ENCODE results near the gene OXLD1. TPM values are rescaled to one million over a fixed set of nuclear protein-coding genes. Genes with fewer than 3 reads are reported as not detected.
A peak's percentile ranks its signal among the peaks of the same experiment; 100 is the strongest.

OXLD1 gene
- total RNA-seq, 1 donor from 2014 or later, result 24.7 TPM

- H3K36me3 Mint-ChIP-seq (ENCODE audit: unreplicated experiment), result no peaks in the 10 kb centered on the region
- H3K9me3 Mint-ChIP-seq (ENCODE audit: unreplicated experiment), result peaks cover 13% of the 10 kb centered on the region
- no peak overlapping the region for H3K27ac Mint-ChIP-seq (ENCODE audit: unreplicated experiment)
- peaks cover 5% of the 10 kb centered on the region for H3K27me3 Mint-ChIP-seq (ENCODE audit: unreplicated experiment)
- no peak for DNase-seq
- H3K4me3 Mint-ChIP-seq (ENCODE audit: unreplicated experiment), result peak overlapping the region; percentile 64
- H3K4me1 Mint-ChIP-seq (ENCODE audit: low read depth, unreplicated experiment), result peaks cover 2% of the 10 kb centered on the region
- no peak for TF ChIP-seq CTCF (IDR thresholded peaks at IDR 0.05; ENCODE audit: partially characterized antibody, unreplicated experiment)
These were observed 34.2 kb upstream of the OXLD1 start for GRCh38 chr17:81700353-81701287.

DNA sequence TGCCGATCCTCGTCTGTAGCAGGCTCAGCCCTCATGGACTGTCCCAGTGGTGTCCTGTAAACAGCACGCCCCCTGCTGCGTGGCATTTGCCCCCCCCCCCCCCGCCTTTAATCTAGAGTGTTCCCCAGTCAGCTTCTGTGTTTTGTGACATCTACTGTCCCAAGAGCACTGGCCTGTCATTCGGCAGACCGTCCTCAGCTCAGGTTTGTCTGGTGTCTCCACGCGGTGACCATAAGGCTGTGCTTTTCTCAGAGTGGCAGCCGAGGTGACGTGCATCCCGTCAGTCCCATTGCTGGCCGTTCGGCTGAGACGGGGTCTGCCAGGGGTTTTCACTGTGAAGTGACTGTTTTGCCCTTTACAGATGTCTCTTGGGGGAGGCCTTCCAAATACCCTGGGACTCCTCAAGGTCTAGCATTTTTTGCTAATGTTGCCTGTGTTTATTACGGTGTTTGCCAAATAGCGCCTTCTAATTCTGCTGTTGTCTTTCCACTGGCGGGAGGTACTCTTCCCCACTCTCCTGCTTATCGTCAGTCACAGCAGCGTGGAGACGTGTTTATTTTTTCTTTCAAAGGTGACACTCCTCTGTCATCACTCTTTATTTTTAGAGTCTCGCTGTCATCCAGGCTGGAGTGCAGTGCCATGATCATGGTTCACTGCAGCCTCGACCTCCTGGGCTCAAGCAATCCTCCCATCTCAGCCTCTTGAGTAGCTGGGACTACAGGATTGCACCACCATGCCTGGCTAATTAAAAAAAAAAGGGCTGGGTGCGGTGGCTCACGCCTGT is 31.0 kb upstream of the OXLD1 start:
- Mint-ChIP-seq H3K36me3 (ENCODE audit: unreplicated experiment) (no peaks in the 10 kb centered on the region), H3K4me1 (ENCODE audit: low read depth, unreplicated experiment) (peaks cover 2% of the 10 kb centered on the region), H3K9me3 (ENCODE audit: unreplicated experiment) (peaks cover 9% of the 10 kb centered on the region), H3K27me3 (ENCODE audit: unreplicated experiment) (peaks cover 5% of the 10 kb centered on the region), H3K4me3 (ENCODE audit: unreplicated experiment) (no peak overlapping the region), H3K27ac (ENCODE audit: unreplicated experiment) (no peak overlapping the region)
- no peak for DNase-seq
- no peak for TF ChIP-seq CTCF (IDR thresholded peaks at IDR 0.05; ENCODE audit: partially characterized antibody, unreplicated experiment)

DNA sequence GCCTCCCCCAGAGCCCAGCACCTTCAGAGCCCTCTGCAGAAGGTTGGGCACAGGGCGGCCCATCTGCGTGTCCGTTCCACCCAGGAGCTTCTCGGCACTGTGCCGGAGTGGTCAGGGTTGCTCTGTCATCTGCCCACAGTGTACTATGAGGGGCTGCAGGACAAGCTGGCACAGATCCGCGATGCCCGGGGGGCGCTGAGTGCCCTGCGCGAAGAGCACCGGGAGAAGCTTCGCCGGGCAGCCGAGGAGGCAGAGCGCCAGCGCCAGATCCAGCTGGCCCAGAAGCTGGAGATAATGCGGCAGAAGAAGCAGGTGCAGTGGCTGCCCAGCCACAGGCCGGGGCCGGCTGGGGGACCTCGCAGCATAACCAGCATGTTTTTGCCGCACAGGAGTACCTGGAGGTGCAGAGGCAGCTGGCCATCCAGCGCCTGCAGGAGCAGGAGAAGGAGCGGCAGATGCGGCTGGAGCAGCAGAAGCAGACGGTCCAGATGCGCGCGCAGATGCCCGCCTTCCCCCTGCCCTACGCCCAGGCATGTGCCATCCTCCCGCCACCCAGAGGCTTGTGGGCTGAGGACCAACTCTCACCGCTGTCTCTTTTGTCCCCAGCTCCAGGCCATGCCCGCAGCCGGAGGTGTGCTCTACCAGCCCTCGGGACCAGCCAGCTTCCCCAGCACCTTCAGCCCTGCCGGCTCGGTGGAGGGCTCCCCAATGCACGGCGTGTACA is 30.0 kb upstream of the OXLD1 start:
- Mint-ChIP-seq H3K4me3 (ENCODE audit: unreplicated experiment) (no peak overlapping the region), H3K27me3 (ENCODE audit: unreplicated experiment) (peaks cover 5% of the 10 kb centered on the region), H3K27ac (ENCODE audit: unreplicated experiment) (no peak overlapping the region), H3K36me3 (ENCODE audit: unreplicated experiment) (no peaks in the 10 kb centered on the region), H3K9me3 (ENCODE audit: unreplicated experiment) (peaks cover 13% of the 10 kb centered on the region), H3K4me1 (ENCODE audit: low read depth, unreplicated experiment) (no peaks in the 10 kb centered on the region)
- no peak for DNase-seq
- TF ChIP-seq CTCF (IDR thresholded peaks at IDR 0.05; ENCODE audit: partially characterized antibody, unreplicated experiment), result no peak

GRCh38 chr17:81695801-81696200 is 29.4 kb upstream of the OXLD1 start:
- no peak for TF ChIP-seq CTCF (IDR thresholded peaks at IDR 0.05; ENCODE audit: partially characterized antibody, unreplicated experiment)
- no peak overlapping the region for H3K4me3 Mint-ChIP-seq (ENCODE audit: unreplicated experiment)
- no peak for DNase-seq
- no peaks in the 10 kb centered on the region for H3K4me1 Mint-ChIP-seq (ENCODE audit: low read depth, unreplicated experiment)
- peaks cover 5% of the 10 kb centered on the region for H3K27me3 Mint-ChIP-seq (ENCODE audit: unreplicated experiment)
- no peaks in the 10 kb centered on the region for H3K36me3 Mint-ChIP-seq (ENCODE audit: unreplicated experiment)
- no peak overlapping the region for H3K27ac Mint-ChIP-seq (ENCODE audit: unreplicated experiment)
- peaks cover 13% of the 10 kb centered on the region for H3K9me3 Mint-ChIP-seq (ENCODE audit: unreplicated experiment)
